ENCODE data around the gene QSOX1.
"Not testable (repeated sequence)": the region's sequence is repeated elsewhere in the genome, so short reads cannot be mapped to it uniquely, and the experiment has no call there.

Gene QSOX1

GRCh38 chr1:180188091-180188506 is 33.4 kb downstream of the QSOX1 start:
- DNase-seq (ENCODE audit: extremely low read depth in 1 of 2, low read depth in 1 of 2) = no peak

GRCh38 chr1:180188684-180189175 is 34.1 kb downstream of the QSOX1 start:
- DNase-seq (ENCODE audit: extremely low read depth in 1 of 2, low read depth in 1 of 2) = no peak

GRCh38 chr1:180190091-180190490 is 35.4 kb downstream of the QSOX1 start:
- no peak for DNase-seq (ENCODE audit: extremely low read depth in 1 of 2, low read depth in 1 of 2)

DNA sequence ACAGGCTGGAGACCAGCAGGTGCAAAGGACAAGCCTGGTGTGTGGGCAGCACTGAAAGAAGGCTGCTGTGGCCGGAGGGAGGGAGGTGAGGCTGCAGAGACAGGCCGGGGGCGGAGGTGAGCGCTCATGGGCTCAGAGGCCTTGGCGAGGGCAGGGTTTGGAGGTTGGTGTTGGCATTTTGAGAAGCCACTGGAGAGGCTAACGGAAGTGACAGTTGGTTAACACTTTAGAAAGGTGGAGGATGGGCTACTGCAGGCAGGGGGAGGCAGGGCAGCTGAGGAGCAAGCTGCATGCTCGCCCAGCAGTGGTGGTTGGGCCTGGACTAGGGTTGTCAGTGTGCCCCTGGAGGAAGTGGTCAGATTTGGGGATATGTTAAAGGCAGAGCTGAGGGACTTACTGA is 37.5 kb downstream of the QSOX1 start:
- no peak for DNase-seq (ENCODE audit: extremely low read depth in 1 of 2, low read depth in 1 of 2)

GRCh38 chr1:180193141-180194047 is 38.7 kb downstream of the QSOX1 start:
- no peak for DNase-seq (ENCODE audit: extremely low read depth in 1 of 2, low read depth in 1 of 2)

GRCh38 chr1:180194048-180194425 is 39.4 kb downstream of the QSOX1 start:
- DNase-seq (ENCODE audit: extremely low read depth in 1 of 2, low read depth in 1 of 2) = no peak

DNA sequence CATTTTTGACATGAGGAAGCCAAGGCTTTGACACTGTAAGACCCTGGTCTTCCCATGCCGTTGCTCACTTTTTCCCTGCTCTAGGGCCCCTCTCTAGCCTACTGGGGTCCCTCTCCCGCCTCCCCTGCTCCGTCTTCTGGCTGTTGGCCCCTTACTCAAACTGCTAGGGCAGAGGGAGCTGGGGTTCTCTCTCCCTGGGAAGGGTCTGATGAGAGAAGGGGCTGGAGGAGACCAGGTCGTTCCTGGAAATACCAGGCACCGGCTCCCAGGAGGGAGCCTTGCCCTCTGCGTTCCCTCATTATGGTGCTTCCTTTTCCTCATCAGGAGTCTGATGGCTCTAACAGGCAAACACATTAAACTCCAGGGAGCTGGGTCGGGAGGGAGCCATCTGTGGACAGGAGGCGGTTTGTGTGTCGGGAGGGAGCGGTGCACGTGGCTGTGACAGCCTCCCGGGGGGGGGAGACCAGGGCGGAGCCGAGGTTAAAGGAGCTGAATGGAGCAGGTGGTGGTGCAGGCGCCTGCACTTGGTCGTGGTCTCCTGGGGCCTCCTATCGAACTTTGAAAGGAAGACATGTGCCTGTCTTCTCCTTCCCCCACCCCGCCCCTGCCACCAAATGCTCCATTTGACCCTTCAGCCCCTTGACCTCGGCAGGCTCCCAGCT is 40.0 kb downstream of the QSOX1 start:
- DNase-seq (ENCODE audit: extremely low read depth in 1 of 2, low read depth in 1 of 2) = no peak

GRCh38 chr1:180195401-180195800 is 40.7 kb downstream of the QSOX1 start:
- no peak for DNase-seq (ENCODE audit: extremely low read depth in 1 of 2, low read depth in 1 of 2)

DNA sequence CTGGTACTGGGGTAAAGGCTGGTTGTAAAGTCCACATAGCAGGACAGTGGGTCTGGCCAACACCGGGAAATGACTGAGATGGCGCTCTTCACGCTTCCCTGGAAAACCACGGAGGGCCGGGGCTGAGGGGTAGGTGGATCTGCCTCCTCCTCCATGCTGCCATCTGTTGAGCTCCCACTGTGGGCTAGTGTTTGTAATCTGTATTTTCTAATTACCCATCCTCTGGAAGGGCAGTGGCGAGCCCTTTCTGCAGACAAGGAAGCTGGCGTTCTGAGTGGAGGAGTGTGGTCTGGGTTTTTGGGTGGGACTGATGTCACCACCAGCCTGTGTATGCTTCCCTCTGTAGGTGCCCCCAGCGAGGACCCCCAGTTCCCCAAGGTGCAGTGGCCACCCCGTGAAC is 41.2 kb downstream of the QSOX1 start:
- DNase-seq (ENCODE audit: extremely low read depth in 1 of 2, low read depth in 1 of 2) = no peak

DNA sequence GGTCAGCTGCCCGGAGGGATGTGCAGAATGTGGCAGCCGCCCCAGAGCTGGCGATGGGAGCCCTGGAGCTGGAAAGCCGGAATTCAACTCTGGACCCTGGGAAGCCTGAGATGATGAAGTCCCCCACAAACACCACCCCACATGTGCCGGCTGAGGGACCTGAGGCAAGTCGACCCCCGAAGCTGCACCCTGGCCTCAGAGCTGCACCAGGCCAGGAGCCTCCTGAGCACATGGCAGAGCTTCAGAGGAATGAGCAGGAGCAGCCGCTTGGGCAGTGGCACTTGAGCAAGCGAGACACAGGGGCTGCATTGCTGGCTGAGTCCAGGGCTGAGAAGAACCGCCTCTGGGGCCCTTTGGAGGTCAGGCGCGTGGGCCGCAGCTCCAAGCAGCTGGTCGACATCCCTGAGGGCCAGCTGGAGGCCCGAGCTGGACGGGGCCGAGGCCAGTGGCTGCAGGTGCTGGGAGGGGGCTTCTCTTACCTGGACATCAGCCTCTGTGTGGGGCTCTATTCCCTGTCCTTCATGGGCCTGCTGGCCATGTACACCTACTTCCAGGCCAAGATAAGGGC is 41.9 kb downstream of the QSOX1 start:
- DNase-seq (ENCODE audit: extremely low read depth in 1 of 2, low read depth in 1 of 2) = no peak

DNA sequence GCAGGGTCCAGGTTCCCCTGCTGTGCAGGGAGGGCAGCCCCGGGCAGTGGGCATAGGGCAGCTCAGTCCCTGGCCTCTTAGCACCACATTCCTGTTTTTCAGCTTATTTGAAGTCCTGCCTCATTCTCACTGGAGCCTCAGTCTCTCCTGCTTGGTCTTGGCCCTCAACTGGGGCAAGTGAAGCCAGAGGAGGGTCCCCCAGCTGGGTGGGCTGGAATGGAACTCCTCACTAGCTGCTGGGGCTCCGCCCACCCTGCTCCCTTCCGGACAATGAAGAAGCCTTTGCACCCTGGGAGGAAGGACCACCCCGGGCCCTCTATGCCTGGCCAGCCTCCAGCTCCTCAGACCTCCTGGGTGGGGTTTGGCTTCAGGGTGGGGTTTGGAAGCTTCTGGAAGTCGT is 42.6 kb downstream of the QSOX1 start:
- no peak for DNase-seq (ENCODE audit: extremely low read depth in 1 of 2, low read depth in 1 of 2)

DNA sequence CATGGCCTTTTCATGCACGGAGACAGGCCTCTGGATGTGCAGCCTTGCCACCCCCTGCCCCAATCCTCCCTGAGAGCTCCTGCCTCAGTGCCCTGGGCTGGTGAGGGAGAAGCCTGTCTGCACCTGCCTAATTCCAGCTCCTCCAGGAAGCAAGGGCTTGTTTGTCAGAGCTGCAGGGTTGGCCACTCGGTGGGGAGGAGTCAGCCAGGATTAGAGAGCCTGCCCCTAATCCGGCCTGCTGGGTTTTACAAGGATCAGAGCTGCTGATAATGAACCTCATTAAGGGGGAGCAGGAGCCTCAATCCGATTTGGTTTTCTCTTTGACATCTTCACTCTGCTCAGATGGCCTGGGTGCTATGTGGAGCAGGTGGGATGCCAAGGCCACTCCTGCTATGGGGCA is 43.5 kb downstream of the QSOX1 start:
- DNase-seq (ENCODE audit: extremely low read depth in 1 of 2, low read depth in 1 of 2) = no peak

DNA sequence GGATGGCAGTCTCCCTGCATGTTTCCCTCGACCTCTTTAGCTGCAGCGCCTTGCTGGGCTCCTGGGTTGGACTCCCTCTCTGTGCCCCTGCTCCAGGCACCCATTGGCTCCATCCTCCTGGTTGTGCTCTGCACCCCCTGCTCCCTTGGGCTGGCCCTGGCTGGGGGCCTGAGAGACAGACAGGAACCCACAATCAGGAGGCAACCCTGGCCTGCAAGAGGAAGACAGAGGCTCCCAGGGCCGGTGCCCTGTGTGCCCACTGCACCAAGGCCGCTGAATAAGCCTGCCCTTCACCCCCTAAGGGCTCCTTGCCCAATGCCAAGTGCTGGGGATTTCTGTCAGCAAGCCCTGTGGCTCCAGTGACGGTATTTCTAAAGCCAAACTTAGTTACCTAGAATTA is 43.9 kb downstream of the QSOX1 start:
- DNase-seq (ENCODE audit: extremely low read depth in 1 of 2, low read depth in 1 of 2) = no peak

DNA sequence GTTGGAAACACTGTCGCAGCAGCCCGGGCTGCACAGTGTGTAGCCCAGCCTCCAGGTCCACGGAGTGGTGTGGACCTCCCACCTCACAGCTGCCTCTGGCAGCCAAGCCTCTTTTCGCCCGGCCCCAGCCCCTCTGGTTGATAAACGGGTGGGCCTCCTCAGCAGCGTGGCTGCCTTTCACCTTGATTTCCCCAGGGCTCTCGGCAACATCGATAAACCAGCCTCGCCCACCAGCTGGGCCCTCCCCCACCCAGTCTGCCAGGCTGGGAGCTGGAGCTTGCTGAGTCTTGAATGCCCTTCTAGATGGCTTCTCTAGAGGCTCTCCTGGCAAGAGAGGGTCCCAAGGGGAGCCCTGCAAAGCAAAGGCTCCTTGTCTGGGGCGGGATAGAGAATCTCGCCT is 44.3 kb downstream of the QSOX1 start:
- no peak for DNase-seq (ENCODE audit: extremely low read depth in 1 of 2, low read depth in 1 of 2)

DNA sequence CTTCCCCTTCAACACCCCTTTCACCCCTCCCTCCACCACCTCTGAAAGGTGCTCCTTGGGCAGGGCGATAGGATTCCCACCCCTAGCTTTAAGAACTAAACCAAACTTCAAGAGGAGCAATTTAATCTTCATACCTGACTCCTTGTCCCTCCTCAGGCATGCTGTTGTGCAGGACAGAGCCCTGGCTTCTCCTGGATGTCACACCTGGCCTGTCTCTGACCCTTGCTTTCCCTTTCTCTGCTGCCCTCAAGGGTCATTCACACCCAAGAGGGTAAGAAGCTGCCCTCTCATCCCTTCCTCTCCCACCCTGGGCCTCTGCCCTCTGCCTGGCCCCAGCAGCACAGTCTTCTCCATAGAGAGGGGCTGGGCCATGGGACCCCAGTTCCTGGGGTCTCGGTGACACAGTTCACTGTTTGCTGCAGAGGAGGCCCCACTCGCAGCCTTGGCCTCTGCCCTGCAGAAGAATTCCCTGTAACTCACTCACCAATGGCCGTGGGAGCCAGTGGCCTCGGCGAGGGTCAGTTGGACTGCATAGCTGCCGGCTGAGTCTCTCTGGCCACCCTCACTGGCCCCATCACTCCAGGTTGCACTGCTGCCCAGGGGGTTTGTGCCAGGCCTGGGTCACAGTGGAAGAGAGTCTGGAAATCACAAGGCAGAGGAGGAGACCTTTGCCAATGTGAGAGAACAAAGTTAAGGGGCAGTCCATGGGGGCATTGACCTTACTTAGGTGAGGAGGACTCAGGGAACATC is 47.0 kb downstream of the QSOX1 start:
- no peak for DNase-seq (ENCODE audit: extremely low read depth in 1 of 2, low read depth in 1 of 2)

GRCh38 chr1:180202588-180202987 is 47.9 kb downstream of the QSOX1 start:
- not testable (repeated sequence) for DNase-seq (ENCODE audit: extremely low read depth in 1 of 2, low read depth in 1 of 2)

DNA sequence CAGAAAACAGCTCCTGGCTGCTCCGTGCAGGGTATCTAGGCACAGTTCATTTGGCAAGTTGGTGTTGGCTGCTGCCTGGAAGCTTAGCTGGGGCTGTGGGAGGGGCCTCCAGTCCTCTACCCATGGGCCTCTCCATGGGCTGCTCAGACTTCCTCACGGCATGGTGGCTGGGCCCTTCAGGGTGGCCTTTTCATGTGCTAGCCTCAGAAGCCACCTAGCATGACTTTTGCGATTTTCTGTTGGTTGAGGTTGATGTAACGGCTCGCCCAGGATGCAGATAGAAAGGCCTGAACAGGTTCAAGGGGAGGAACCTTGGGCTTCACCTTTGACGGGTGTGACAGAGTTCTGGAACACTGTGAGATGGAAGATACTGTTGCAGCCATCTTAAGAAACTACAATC is 49.6 kb downstream of the QSOX1 start:
- DNase-seq (ENCODE audit: extremely low read depth in 1 of 2, low read depth in 1 of 2) = no peak

GRCh38 chr1:180206581-180206980 is 51.9 kb downstream of the QSOX1 start:
- no peak for DNase-seq (ENCODE audit: extremely low read depth in 1 of 2, low read depth in 1 of 2)

DNA sequence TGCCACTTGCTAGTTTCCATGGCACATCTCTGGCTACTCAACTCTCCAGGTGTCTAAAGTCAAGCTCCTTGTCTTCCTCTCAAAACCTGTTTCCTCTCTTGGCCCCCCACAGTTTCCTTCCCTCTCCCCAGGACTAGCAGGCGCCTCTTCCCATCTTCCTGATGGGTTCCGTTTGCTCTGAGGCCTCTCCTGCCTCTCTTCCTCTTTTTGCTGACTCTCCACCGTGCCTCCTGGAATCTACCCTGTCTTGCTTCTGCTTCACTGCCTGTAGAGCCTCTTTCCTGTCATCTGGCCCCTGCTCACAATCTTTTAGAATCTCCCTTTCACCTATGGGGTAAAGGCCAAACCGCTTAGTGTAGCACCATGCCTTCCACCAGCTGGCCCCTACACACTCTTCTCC is 53.6 kb downstream of the QSOX1 start:
- no peak for DNase-seq (ENCODE audit: extremely low read depth in 1 of 2, low read depth in 1 of 2)

- no peak for DNase-seq (ENCODE audit: extremely low read depth in 1 of 2, low read depth in 1 of 2)
Observed at GRCh38 chr1:180210008-180210620, 55.4 kb downstream of the QSOX1 start.

Data from activated CD8-positive, alpha-beta memory T cell treated with anti-CD3 and anti-CD28 coated beads for 1 hour (primary cell).